NCI-H774 (cell line): ENCODE results near the gene PSPC1.

Experiments used
- DNase-seq: peaks from one replicate; lab custom pipeline; 2025; lab: John Stamatoyannopoulos, UW

PSPC1 gene

GRCh38 chr13:19673473-19674430, 109.0 kb downstream of the PSPC1 start:
- DNase-seq: no peak

GRCh38 chr13:19672990-19673389, 109.8 kb downstream of the PSPC1 start:
- no peak for DNase-seq

- DNase-seq: no peak
These were observed 112.6 kb downstream of the PSPC1 start for GRCh38 chr13:19670147-19670546.

GRCh38 chr13:19668778-19669177, 114.0 kb downstream of the PSPC1 start:
- no peak for DNase-seq

- no peak for DNase-seq
These were observed 117.3 kb downstream of the PSPC1 start for GRCh38 chr13:19665427-19665859.

- DNase-seq: no peak
These were observed 118.1 kb downstream of the PSPC1 start for GRCh38 chr13:19664481-19665230.

GRCh38 chr13:19663416-19663979, 119.2 kb downstream of the PSPC1 start:
- no peak for DNase-seq

GRCh38 chr13:19661561-19661960, 121.2 kb downstream of the PSPC1 start:
- no peak for DNase-seq

- DNase-seq: no peak
These were observed 121.6 kb downstream of the PSPC1 start for GRCh38 chr13:19661126-19661525.

GRCh38 chr13:19658831-19659230, 123.9 kb downstream of the PSPC1 start:
- no peak for DNase-seq

- no peak for DNase-seq
These were observed 124.7 kb downstream of the PSPC1 start for GRCh38 chr13:19657872-19658591.
